Breast epithelium (tissue), 4 donors: ENCODE measurements around the gene KCNQ1OT1. TPM values are rescaled to one million over a fixed set of nuclear protein-coding genes. Genes with fewer than 3 reads are reported as not detected.
A peak's percentile ranks its signal among the peaks of the same experiment; 100 is the strongest.

Experiments used
- DNase-seq, 2 donors: peaks; one replicate each; pipeline ENCODE4 v3.0.0-alpha.2; 2019; ENCODE audit warnings: low spot score in 2 of 2
- H3K27ac ChIP-seq, 2 donors: fragments of 200-600 bp; sonication (generic) in 1 of 2; one replicate each; pipeline ENCODE4 v1.5.1; 2016 to 2019; ENCODE audit warnings: mild to moderate bottlenecking in 1 of 2
- H3K27me3 ChIP-seq, 2 donors: fragments of 200-600 bp; sonication (generic) in 1 of 2; one replicate each; pipeline versions ENCODE4 v1.5.1 to v1.6.0; 2017 to 2019; ENCODE audit warnings: control low read depth in 1 of 2, mild to moderate bottlenecking in 1 of 2
- H3K36me3 ChIP-seq: fragments of 200-600 bp; one replicate; pipeline ENCODE4 v1.5.1; 2019
- H3K4me1 ChIP-seq, 2 donors: fragments of 200-600 bp; sonication (generic); one replicate each; pipeline ENCODE4 v1.5.1; 2016 to 2019; ENCODE audit warnings: control low read depth in 1 of 2
- H3K4me3 ChIP-seq, 3 donors: fragments of 200-600 bp; sonication (generic); 1 replicate in 2 of 3; 2 replicates in 1 of 3; pipeline ENCODE4 v1.5.1; 2016 to 2019; ENCODE audit warnings: mild to moderate bottlenecking in 3 of 3, moderate library complexity in 2 of 3
- H3K9me3 ChIP-seq, 2 donors: fragments of 200-600 bp; sonication (generic) in 1 of 2; one replicate each; pipeline ENCODE4 v1.5.1; 2016 to 2019; ENCODE audit warnings: control low read depth in 1 of 2
- CTCF ChIP-seq, 3 donors: fragments of 450-650 bp; IDR thresholded peaks; one replicate each; pipeline ENCODE4 v1.5.1; 2016 to 2017; ENCODE audit warnings: antibody characterized with exemption in 3 of 3, mild to moderate bottlenecking in 3 of 3, moderate library complexity in 3 of 3
- POLR2A ChIP-seq: fragments of 450-650 bp; IDR thresholded peaks from one replicate; pipeline ENCODE4 v1.6.1; 2016; ENCODE audit warnings: antibody characterized with exemption, mild to moderate bottlenecking, moderate library complexity
- POLR2AphosphoS5 ChIP-seq, 3 donors: sonication (generic); formaldehyde crosslinking; IDR thresholded peaks; one replicate each; pipeline ENCODE4 v1.6.1; 2017; ENCODE audit warnings: antibody characterized with exemption in 3 of 3
- intact Hi-C: fragments of 100-400 bp; cut with DNase I; formaldehyde crosslinking; loops from one replicate; pipeline ENCODE4 v1.15.1; 2023; ENCODE audit warnings: low total_unique reads
- total RNA-seq, 3 donors: library from RNA; depleted of rRNA; stranded (reverse); fragments of >200 nt; gene quantifications; one replicate each; pipeline ENCODE4 v1.1.0, GENCODE V29; 2016

The KCNQ1OT1 gene
- total RNA-seq, 3 donors from 2014 or later: 2.1 to 5.3 (median 3.6) TPM

GRCh38 chr11:2684581-2684980, 15.2 kb downstream of the KCNQ1OT1 start:
- peak in 1 of 2 donors; percentile 9 for DNase-seq
- intact Hi-C loops: no loop called here

GRCh38 chr11:2683806-2684205, 16.0 kb downstream of the KCNQ1OT1 start:
- H3K27ac ChIP-seq: no peak overlapping the region
- intact Hi-C loops: no loop called here
- H3K36me3 ChIP-seq: no peaks in the 10 kb centered on the region
- DNase-seq: peak in 1 of 2 donors; percentile 6
- H3K9me3 ChIP-seq: no peaks in the 10 kb centered on the region
- no peak overlapping the region for H3K4me3 ChIP-seq
- no peaks in the 10 kb centered on the region for H3K4me1 ChIP-seq
- H3K27me3 ChIP-seq: no peaks in the 10 kb centered on the region
- TF ChIP-seq POLR2AphosphoS5 (IDR thresholded peaks at IDR 0.05) (no peak), CTCF (IDR thresholded peaks at IDR 0.05) (no peak), POLR2A (no peak)

More at GRCh38 chr11:2684581-2684980, 15.2 kb downstream of the KCNQ1OT1 start:
- H3K36me3 ChIP-seq: no peaks in the 10 kb centered on the region
- no peaks in the 10 kb centered on the region for H3K27me3 ChIP-seq
- H3K4me3 ChIP-seq: no peak overlapping the region
- H3K27ac ChIP-seq: no peak overlapping the region
- no peaks in the 10 kb centered on the region for H3K9me3 ChIP-seq
- TF ChIP-seq POLR2AphosphoS5 (IDR thresholded peaks at IDR 0.05) (no peak), CTCF (IDR thresholded peaks at IDR 0.05) (no peak), POLR2A (no peak)
- no peaks in the 10 kb centered on the region for H3K4me1 ChIP-seq

GRCh38 chr11:2681408-2682145, 18.2 kb downstream of the KCNQ1OT1 start:
- Histone ChIP-seq H3K4me3 (no peak overlapping the region), H3K27ac (no peak overlapping the region), H3K4me1 (no peaks in the 10 kb centered on the region), H3K9me3 (no peaks in the 10 kb centered on the region), H3K36me3 (no peaks in the 10 kb centered on the region), H3K27me3 (no peaks in the 10 kb centered on the region)
- TF ChIP-seq POLR2A (no peak), POLR2AphosphoS5 (IDR thresholded peaks at IDR 0.05) (no peak), CTCF (IDR thresholded peaks at IDR 0.05) (no peak)
- DNase-seq: no peak
- intact Hi-C loops: no loop called here

- H3K4me1 ChIP-seq: peaks cover 3 to 5% of the 10 kb centered on the region in 2 donors
Observed at GRCh38 chr11:2679011-2679676, 20.6 kb downstream of the KCNQ1OT1 start.

GRCh38 chr11:2678396-2678795, 21.4 kb downstream of the KCNQ1OT1 start:
- intact Hi-C loops: no loop called here
- DNase-seq: no peak
- H3K9me3 ChIP-seq: no peaks in the 10 kb centered on the region
- H3K27ac ChIP-seq: no peak overlapping the region
- no peak overlapping the region for H3K4me3 ChIP-seq
- TF ChIP-seq POLR2AphosphoS5 (IDR thresholded peaks at IDR 0.05) (no peak), POLR2A (no peak), CTCF (IDR thresholded peaks at IDR 0.05) (no peak)
- peaks cover 8 to 10% of the 10 kb centered on the region in 2 donors for H3K4me1 ChIP-seq
- H3K27me3 ChIP-seq: no peaks in the 10 kb centered on the region
- no peaks in the 10 kb centered on the region for H3K36me3 ChIP-seq

More at GRCh38 chr11:2679011-2679676, 20.6 kb downstream of the KCNQ1OT1 start:
- TF ChIP-seq POLR2A: no peak
- Histone ChIP-seq H3K36me3 (no peaks in the 10 kb centered on the region), H3K4me3 (no peak overlapping the region), H3K27ac (no peak overlapping the region), H3K9me3 (no peaks in the 10 kb centered on the region), H3K27me3 (no peaks in the 10 kb centered on the region)
- DNase-seq: no peak
- intact Hi-C loops: no loop called here
